ENCODE results near the gene LRRC4C. TPM values are rescaled to one million over a fixed set of nuclear protein-coding genes. Genes with fewer than 3 reads are reported as not detected.

Gene LRRC4C
- total and polyA plus RNA-seq, 12 donors: 0.15 to 0.93 (median 0.40) TPM

- no peak for DNase-seq
- peaks cover 0 to 21% (median 8%) of the 10 kb centered on the region in 11 donors for H3K9me3 ChIP-seq
- no peaks in the 10 kb centered on the region for H3K36me3 ChIP-seq
- H3K4me1 ChIP-seq: no peaks in the 10 kb centered on the region
- ATAC-seq: no peak
- WGBS, 2 donors: 62 to 66% methylated on average over 3 of the region's 3 CpGs
- TF ChIP-seq, protein P1, sequence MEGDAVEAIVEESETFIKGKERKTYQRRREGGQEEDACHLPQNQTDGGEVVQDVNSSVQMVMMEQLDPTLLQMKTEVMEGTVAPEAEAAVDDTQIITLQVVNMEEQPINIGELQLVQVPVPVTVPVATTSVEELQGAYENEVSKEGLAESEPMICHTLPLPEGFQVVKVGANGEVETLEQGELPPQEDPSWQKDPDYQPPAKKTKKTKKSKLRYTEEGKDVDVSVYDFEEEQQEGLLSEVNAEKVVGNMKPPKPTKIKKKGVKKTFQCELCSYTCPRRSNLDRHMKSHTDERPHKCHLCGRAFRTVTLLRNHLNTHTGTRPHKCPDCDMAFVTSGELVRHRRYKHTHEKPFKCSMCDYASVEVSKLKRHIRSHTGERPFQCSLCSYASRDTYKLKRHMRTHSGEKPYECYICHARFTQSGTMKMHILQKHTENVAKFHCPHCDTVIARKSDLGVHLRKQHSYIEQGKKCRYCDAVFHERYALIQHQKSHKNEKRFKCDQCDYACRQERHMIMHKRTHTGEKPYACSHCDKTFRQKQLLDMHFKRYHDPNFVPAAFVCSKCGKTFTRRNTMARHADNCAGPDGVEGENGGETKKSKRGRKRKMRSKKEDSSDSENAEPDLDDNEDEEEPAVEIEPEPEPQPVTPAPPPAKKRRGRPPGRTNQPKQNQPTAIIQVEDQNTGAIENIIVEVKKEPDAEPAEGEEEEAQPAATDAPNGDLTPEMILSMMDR (IDR thresholded peaks at IDR 0.05): no peak
- H3K4me3 ChIP-seq: no peak overlapping the region
- no peak overlapping the region for H3K27ac ChIP-seq
- H3K27me3 ChIP-seq: no peaks in the 10 kb centered on the region
- intact Hi-C loops (cut with DNase I): no loop called here
Measured at GRCh38 chr11:40340911-40341310, 1118.5 kb downstream of the LRRC4C start.

DNA sequence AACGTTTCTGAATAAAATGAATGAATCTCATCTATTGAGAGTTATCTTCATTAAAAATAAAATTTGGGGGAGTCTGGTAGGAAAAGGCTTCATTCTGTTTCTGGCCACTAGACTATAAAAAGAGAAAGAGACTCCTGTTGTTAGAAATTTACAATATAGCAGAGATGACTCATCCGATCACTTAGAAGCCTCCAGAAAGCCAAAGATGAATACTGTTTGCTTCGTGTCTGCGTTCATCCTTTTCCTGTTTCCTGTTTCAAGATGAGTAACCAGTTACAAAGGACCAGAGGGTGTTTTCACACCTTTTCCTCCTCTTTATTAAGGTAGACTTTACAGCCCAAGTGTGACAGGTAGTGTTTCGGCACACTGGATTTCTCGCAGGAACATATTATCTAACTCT, 1120.7 kb downstream of the LRRC4C start:
- peaks cover 0 to 12% (median 0%) of the 10 kb centered on the region in 11 donors for H3K9me3 ChIP-seq
- no peaks in the 10 kb centered on the region for H3K36me3 ChIP-seq
- intact Hi-C loops (cut with DNase I): loop anchor here in 1 of 10 donors (10.0 kb wide), 1 partner anchor 976 kb away; no protein-coding TSS in a partner anchor
- no peak overlapping the region for H3K4me3 ChIP-seq
- no peaks in the 10 kb centered on the region for H3K27me3 ChIP-seq
- 54 to 57% methylated on average over 6 of the region's 6 CpGs for WGBS, 2 donors
- TF ChIP-seq, protein P1 (IDR thresholded peaks at IDR 0.05): no peak
- DNase-seq (no peak), ATAC-seq (no peak)
- no peaks in the 10 kb centered on the region for H3K4me1 ChIP-seq
- H3K27ac ChIP-seq: no peak overlapping the region

- no peak for ATAC-seq
- no peak for DNase-seq
- Histone ChIP-seq H3K4me1 (no peaks in the 10 kb centered on the region), H3K27ac (no peak overlapping the region), H3K9me3 (peaks cover 0 to 8% (median 0%) of the 10 kb centered on the region in 11 donors), H3K36me3 (no peaks in the 10 kb centered on the region), H3K4me3 (no peak overlapping the region), H3K27me3 (no peaks in the 10 kb centered on the region)
- WGBS, 2 donors: 85 to 88% methylated on average over 3 of the region's 3 CpGs
- TF ChIP-seq, protein P1 (IDR thresholded peaks at IDR 0.05): no peak
- intact Hi-C loops (cut with DNase I): loop anchor here in 1 of 10 donors (10.0 kb wide), 1 partner anchor 977 kb away; no protein-coding TSS in a partner anchor
Measured at GRCh38 chr11:40338062-40338461, 1121.4 kb downstream of the LRRC4C start.

DNA sequence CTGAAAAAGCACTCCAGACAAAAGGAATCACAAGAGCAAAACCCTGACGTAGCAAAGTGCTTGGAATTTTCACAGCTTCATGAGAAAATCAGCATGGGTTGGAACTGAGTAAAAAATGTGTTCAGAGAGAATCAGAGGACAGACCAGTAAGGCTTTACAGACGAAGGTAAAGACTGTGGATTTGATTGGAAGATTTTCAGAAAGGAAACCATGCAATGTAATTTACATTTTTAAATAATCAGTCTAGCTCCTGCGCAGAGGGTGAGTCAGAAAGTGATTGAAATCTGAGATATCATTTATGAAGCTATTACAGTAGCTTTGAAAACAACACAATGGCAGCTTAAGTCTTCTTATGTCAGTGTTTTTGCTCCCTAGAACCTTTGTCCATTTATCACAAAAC, 1122.3 kb downstream of the LRRC4C start:
- Histone ChIP-seq H3K9me3 (peaks cover 0 to 4% (median 0%) of the 10 kb centered on the region in 11 donors), H3K27me3 (no peaks in the 10 kb centered on the region), H3K36me3 (no peaks in the 10 kb centered on the region), H3K27ac (no peak overlapping the region), H3K4me3 (no peak overlapping the region), H3K4me1 (no peaks in the 10 kb centered on the region)
- intact Hi-C loops (cut with DNase I): loop anchor here in 1 of 10 donors (10.0 kb wide), 1 partner anchor 978 kb away; no protein-coding TSS in a partner anchor
- 63 to 71% methylated on average over 3 of the region's 3 CpGs for WGBS, 2 donors
- DNase-seq (no peak), ATAC-seq (no peak)
- TF ChIP-seq, protein P1 (IDR thresholded peaks at IDR 0.05): no peak
